HG03039 (cell line): Measurements from ENCODE around the gene CFAP410.
"Not testable (repeated sequence)": the region's sequence is repeated elsewhere in the genome, so short reads cannot be mapped to it uniquely, and the experiment has no call there.

Source experiments
- ATAC-seq: cut with Tn5 transposase; IDR thresholded peaks from one replicate; pipeline ENCODE4 v1.9.1; 2021; ENCODE audit warnings: mild to moderate bottlenecking, moderate library complexity; ENCODE audit not compliant: unreplicated experiment

The CFAP410 gene

DNA sequence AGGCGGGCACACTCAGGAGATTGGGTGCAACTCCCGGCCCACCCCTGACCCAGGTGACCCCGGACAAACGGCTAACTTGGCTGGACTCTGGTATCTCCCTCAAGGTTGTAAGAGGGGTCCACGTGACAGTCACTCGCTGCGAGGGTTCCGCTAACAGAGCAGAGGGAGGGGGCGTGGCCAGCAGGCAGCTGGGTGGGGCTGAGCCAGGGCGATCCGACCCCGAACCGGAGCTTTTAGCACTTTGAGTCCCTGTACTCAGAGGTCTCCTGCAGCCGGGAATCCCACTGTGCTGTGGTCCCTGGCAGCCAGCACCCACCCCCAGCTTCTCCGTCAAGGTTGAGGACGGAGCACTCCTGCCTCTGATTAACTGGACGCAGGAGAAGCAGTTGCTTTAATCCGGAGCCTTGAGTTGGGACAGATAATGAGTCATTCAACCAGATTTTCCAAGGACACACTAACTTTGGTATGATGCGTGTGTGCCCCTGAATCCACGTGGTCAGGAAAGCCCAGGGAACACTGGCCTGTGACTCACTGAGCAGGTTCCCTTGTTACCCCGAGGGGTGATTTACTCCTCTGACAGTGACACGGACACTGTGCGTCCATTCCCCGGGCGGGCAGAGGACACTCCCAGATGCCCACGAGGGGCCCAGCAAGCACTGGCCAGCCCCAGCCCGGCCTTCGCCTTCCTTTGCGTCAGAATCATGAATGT lies 31.0 kb upstream of the CFAP410 start:
- ATAC-seq = no peak

DNA sequence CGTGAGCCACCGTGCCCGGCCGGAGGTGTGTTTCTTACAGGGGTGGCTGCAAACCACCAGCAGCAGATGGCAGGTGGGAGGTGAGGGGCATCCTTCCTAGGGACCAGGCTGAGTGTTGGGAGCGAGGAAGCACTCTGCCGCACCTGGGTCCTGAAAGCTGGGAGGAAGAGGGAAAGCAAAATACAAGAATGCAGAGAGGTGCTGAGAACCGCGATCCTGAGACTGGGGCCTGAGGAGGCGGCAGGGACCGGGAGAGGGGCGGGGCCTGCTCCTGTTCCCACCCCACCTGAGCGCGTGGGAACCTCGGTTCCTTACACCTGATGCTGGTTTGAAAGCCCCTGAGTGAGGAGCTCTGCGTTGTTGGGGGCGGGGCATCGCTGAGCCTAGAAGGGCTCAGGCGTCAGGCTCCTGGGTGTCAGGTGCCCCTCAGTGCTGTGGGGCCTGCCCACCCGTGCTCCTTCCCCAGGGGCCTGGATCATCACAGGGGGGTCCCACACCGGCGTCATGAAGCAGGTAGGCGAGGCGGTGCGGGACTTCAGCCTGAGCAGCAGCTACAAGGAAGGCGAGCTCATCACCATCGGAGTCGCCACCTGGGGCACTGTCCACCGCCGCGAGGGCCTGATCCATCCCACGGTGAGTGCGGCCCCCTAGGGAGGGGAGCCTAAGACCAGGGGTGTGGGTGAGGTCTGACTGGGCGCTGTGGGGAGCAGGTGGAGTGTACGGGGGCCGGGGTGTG lies 29.7 kb upstream of the CFAP410 start:
- no peak for ATAC-seq

DNA sequence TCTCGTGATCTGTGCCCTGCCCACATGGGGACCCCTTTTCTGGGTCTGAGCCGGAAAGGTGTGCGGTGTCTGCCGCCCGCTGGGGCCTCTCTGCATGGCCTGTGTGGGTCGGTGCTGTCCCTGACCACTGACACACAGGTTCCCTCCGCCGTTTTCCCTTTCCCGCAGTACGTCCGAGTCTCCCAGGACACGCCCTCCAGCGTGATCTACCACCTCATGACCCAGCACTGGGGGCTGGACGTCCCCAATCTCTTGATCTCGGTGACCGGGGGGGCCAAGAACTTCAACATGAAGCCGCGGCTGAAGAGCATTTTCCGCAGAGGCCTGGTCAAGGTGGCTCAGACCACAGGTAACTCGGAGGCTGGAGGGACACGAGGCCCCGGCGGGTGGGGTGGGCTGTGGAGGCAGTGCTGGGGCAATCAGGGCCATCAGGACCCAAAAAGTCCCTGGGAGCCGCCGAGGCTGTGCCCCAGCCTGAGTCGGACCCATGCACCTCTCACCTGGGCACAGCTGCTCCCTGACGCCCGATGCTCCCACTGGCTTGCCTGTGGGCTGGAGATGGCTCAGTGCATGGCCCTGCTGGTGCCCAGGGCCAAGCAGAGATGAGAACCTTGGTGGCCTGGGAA lies 27.5 kb upstream of the CFAP410 start:
- no peak for ATAC-seq

DNA sequence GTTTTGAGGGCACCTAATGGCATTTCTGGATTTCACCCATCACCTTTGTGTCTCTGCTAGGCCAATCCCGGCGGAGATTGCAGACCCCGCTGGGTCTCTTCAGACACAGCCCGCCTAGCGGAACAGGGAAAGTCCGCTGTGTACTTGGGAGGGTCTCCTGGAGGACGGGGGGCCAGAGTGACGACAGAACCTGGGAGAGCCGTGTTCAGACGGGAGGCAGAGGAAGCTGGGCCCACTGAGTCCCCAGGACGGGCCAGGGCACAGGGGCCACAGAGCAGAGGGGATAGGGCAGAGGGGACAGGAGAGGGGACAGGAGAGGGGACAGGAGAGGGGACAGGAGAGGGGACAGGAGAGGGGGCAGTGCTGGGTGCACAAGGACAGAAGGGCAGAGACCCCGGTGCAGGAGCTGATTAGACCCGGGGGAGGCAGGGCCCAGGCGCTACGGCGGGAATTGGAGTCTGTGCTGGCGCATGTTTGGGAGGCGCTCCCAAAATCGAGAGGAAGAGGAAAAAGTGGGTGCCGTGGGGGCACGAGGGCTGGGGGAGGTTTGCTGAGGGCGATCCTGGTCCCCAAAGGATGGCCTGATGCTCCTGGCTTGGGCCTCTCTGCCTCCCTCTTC lies 26.9 kb upstream of the CFAP410 start:
- ATAC-seq = no peak

DNA sequence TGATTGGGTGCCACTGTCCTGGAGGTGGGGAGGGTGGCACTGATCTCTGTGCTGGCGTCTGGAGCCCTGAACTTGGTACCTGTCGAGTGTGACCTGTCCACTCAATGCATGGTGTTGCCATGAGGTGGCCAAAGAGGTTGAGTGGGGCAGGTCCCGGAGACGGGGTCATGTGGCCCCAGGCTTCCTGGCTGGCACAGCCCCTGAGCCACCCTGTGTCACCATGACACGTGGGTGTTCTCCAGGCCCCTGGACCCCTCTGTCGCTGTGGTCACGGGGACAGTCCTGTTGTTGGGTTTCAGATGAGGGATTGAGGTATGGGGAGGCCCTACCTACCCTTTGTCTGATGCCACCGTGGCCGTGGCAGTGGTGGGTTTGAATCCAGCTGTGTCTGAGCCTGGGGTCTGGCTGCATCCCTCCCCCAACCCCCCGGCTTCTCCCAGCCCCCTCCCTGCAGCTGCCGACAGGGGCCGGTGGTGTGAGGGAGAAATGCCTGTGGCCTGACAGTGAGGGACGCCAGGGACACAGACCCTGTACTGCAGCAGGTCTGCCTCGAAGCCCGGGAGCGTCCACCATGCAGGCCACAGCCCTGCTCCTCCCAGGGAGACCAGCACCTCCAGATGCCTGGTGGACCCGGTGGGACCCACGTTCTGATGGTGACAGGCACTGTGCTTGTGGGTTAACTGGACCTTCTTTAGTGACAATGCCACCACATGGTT lies 26.2 kb upstream of the CFAP410 start:
- no peak for ATAC-seq

DNA sequence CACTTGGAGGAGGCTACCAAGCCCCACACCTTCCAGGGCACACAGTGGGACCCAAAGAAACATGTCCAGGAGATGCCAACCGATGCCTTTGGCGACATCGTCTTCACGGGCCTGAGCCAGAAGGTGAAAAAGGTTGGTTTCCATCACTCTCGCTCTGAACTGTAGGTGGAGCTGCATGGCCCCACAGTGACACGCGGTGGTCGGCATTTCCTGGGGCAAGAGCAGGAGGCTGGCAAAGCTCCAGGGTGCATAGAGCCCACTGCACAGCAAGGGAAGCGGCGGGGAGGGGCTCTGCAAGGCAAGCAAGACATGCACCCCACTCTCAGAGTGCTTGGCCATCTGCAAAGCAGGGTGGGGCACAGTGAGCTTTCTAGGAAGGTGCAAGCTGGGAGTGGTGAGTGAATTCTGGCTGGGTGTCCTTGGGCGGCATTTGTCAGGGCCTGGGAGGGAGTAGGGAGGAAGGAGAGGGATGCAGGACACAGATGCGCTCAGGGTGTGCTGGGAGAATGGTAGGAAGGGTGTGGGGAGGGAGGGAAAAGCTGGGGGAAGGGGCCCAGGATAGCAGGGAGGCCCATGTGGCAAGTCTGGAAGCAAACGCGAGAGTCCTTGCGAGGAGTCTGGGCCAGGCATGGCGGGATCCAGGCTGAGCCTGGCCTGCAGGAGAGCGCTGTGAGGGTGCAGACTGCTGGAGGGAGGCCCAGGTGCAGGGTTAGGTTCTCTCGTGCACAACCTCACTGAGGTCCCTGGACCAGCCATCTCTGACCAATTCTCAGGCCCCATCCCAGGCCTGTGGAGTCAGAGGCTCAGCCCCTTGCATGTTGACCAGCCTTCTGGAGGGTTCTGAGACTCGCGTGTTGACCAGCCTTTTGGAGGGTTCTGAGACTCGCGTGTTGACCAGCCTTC lies 25.2 kb upstream of the CFAP410 start:
- no peak for ATAC-seq

DNA sequence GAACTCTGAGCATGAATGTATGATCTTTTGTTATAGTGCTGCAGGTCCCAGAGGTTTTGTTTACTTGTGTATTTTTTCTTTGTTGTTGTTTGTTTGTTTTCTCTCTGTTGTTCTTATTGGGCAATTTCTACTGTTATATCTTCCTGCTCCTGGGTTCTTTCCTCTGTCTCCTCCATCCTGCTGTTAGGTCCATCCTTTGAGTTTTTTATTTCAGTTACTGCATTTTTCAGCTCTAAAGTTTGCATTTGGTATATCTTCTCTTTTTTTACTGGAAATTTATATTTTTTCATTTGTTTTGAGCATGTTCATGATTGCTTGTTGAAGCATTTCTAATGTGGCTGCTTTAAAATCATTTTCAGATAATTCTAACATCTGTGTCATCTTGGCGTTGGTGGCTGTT lies 24.1 kb upstream of the CFAP410 start:
- no peak for ATAC-seq

DNA sequence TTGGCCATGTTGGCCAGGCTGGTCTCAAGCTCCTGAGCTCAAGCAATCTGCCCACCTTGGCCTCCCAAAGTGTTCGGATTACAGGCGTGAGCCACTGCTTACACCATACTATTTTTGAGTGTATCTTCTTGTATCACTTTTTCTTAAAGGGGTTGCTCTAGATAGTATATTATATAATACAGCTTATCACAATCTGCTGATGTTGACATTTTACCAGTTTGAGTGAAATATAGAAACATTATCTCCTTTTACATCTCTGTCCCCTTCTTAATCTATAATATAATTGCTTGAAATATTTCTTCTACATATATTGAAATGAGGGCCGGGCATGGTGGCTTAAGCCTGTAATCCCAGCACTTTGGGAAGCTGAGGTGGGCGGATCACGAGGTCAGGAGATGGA lies 22.7 kb upstream of the CFAP410 start:
- not testable (repeated sequence) for ATAC-seq

DNA sequence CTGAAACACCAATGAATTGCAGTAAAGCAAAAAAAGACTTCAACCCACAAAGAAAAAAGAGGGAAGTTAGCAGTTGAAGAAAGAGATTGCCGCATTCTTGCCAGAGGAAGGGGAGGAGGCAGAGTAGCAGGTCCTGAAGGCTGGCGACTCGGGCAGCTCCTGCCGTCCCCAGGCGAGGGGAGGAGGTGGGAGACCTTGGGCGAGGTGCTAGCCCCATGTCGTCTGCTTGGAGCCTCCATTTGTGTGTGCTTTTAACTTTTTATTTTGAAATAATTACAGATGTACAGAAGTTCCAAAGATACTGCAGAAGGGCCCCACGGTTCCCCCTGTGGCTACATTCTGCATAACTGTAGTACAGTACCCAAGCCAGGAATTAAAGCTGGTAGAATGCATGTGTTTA lies 21.0 kb upstream of the CFAP410 start:
- ATAC-seq = no peak

DNA sequence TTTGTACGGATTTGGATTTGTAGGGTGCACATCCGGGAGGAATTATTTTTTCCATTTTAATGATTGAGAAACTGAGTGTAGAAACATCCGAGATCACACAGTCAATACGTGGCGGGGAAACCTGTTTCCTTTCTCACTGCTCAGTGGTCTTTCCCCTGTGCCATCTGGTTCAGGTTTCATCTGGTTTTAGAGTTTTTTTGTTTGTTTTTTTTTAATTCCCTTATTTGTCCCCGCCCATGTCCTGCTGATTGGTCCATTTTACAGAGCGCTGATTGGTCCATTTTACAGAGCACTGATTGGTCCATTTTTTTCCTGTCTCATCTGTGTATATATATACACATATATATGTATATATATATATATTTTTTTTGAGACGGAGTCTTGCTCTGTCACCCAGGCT lies 20.2 kb upstream of the CFAP410 start:
- no peak for ATAC-seq

DNA sequence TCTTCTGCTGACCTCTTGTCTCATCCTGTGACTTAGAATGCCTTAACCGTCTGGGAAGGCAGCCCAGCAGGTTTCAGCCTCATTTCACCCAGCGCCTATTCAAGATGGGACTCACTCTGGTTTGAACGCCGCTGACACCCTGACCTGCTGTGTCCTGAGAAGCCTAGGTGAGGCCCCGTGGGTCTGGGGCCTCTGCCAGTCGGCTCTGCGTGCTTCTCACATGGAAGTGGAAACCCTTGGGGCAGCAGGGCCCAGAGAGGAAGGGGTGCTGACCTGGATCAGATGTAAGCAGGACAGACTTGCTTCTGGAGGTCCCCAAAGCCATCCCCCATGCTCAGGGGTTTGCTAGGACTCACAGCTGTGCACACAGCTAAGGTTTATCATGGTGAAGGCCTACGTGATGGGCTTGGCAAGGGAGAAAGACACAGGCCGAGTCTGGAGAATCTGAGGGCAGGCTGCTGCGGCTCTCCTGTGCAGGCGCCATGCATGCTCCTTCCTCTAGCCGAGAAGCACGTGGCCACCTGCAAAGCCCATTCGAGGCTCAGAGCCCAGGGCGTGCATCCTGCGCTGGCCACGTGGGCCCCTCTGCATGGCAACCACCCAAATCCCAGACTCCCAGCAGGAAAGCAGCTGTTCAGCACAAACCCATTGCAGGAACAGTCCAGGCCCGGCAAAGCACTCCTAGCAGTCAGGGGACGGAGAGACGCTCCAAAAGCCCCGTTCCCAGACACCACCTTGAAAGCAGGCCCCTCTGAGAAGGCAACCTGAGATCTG lies 18.1 kb upstream of the CFAP410 start:
- ATAC-seq = no peak

DNA sequence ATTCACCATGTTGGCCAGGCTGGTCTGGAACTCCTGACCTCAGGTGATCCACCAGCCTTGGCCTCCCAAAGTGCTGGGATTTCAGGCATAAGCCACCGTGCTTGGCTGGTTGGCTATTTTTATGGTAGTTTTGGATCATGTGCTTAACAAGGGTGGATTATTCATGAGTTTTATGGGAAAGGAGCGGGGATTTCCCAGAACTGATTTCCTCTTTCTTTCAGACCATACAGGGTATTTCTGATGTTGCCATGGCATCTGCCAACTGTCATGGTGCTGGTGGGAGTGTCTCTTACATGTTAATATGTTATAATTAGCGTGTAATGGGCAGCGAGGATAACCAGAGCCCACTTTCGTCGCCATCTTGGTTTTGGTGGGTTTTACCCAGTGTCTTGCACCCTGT lies 17.4 kb upstream of the CFAP410 start:
- no peak for ATAC-seq

DNA sequence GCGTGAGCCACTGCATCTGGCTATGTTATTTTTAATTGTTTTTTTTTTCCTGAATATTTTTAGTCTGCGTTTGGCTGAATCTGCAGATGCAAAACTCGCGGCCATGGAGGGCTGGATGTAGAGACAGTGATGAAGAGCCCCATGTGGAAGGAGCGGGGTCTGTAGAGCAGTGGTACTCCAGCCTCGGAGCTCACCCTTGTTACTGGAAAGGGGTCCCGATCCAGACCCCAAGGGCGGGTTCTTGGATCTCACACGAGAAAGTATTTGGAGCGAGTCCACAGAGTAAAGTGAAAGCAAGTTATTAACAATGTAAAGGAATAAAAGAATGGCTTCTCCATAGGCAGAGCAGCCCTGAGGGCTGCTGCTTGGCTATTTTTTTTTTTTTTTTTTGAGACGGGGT lies 17.0 kb upstream of the CFAP410 start:
- no peak for ATAC-seq

DNA sequence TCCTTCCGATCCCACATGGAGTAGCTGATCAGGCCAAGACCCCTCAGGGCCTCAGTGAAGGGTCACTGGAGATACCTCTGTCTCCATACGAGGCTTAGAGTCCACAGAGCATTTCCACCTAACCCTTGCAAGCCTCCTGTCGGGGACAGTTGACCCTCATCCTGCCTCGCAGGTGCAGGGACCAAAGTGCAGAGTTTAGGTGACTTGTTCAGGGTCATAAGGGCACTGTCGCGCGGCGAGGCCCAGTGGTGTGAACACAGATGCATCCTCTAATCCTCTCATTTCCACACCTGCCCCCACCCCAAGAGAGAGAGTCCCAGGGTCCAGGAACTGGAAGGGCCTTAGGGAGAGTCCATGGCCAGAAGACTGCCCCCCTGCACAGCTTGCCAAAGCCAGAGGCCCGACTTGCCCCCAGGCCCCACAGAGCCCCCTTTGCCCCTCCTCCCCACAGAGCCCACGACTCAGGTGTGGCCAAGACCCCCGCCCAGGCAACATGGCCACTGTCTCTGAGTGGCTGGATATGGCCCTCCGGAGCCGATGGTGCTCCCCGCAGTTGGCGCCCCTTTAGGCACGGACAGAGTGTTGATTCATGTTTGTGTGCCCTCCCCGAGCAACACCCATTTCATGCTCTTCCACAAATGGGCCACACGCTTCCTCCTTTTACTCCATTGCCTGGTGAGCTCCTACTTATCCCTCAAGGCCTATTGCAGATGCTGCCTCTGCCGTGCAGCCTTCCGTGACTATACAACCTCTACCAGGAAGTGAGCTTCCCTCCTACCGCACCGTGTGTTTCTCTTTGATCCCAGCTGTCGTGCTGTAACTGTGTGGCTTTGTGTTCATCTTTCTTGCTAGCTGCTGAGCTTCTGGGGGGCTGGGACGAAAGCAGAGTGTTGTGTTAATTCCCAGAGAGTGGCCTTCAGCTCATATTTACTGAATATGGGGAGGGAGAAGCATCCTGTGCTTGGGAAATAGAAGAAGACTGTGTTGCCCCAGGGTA lies 15.9 kb upstream of the CFAP410 start:
- ATAC-seq = no peak

DNA sequence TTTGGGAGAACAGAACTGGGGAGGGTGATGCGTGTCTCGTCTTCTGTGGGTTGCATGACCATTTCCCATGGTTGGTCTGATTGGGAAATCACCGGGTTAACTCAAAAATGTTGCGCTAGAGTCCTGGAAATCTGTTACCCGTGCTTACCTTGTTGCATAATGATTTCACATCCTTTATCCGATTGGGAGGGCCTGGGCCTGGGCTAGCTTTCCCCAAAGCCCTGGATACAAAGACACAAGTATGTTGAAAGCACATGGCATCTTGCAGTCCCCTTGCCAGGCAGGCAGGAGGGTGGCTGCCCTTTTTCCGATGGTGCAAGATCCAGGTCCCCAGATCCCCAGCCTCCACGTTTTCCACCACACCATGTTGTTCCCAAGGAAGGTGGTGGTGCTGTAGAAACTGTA lies 14.8 kb upstream of the CFAP410 start:
- ATAC-seq = no peak

DNA sequence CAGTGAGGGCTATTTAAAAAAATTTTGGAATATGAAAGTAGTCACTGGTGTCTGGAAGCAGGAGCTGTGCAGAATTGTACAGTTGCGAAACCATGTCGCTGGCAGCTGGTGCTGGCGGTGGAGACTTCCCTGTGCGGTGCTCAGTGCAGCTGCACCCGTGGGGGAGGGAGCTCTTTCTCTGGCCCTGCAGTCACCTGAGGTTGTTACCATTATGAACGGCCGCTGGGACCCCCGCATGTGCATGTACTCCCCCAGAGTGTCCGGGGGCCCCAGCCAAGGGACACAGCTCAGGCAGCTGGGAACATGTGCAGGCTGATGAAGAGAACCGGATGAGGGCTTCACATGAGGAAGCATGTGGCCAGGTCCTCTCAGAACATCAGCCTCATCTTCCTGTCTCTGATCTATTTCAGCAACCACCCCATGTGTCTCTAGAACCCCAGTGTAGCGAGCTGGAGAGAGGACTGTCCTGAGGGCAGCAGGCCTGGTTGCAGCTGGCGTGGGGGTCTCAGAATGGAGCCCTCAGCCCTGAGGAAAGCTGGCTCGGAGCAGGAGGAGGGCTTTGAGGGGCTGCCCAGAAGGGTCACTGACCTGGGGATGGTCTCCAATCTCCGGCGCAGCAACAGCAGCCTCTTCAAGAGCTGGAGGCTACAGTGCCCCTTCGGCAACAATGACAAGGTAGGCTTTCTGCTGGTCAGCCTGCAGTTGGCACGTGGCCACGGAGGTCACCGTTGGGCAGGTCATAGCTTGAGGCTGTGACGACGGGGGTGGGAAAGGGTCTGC lies 14.2 kb upstream of the CFAP410 start, which contains the start of gene TRPM2:
Gene TRPM2 (plus strand): TSS at position 431 of the 780 bp plus-strand sequence. CDS start 80 bp downstream, at position 511.
- ATAC-seq = no peak

DNA sequence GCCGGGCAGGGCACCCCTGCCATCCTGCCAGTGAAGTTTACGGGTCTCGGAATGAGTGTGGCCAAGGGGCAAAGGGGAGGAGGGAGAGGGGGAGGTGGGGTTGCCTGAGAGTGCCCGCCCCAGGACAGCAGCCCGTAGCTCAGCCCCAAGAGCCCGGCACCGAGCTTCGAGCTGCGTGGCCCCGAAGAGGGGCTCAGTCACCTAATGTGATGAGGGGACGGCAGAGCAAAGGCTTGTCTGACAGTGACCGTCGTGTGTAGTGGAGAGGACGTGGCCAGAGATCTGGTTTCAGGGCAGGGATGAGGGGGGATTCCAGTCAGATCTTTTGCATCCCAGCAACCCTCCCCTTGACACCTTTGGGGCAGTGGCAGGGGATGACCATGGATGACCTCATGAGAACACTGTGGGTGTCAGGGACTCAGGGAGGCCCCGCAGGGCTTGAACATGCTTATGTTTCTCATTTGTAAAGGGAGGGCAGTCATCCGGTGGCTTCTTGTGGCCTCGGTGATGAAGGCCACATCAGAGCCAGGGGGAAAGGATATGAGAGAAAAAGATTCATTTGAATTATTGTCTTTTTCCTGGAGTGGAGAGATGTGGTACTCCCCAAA lies 13.2 kb upstream of the CFAP410 start:
- ATAC-seq = no peak
